ENCODE measurements around the gene KCP. TPM values are rescaled to one million over a fixed set of nuclear protein-coding genes. Genes with fewer than 3 reads are reported as not detected.

KCP gene
- total RNA-seq, 1 experiment from 2014 or later, result 5.3 TPM

GRCh38 chr7:128890306-128891109, 20.0 kb downstream of the KCP start:
- H3K79me2 ChIP-seq (ENCODE audit: insufficient read depth, low read length), result no peaks in the 10 kb centered on the region
- Mint-ChIP-seq H3K36me3 (ENCODE audit: insufficient read depth in 1 of 3, low read depth in 3 of 3) (no peaks in the 10 kb centered on the region; a peak in 1 of 7 replicates), H3K27ac (no peak overlapping the region), H3K27me3 (ENCODE audit: low read depth) (peaks cover 11% of the 10 kb centered on the region), H3K4me1 (peaks cover 3 to 5% of the 10 kb centered on the region in 2 experiments; a peak in 2 of 4 replicates), H3K9me3 (no peaks in the 10 kb centered on the region), H3K4me3 (peak overlapping the region; percentile 45 to 59; a peak in 4 of 5 replicates)
- no peak overlapping the region for H2AFZ ChIP-seq (ENCODE audit: low read length)
- no peaks in the 10 kb centered on the region for H3K9me3 ChIP-seq (ENCODE audit: control insufficient read depth, low read depth, low read length)
- H4K20me1 ChIP-seq (ENCODE audit: control insufficient read depth, insufficient read depth, insufficient read length), result no peaks in the 10 kb centered on the region
- H4K8ac ChIP-seq (replicated peaks; ENCODE audit: insufficient read length, low read depth, low read length), result no peak overlapping the region
- no peak overlapping the region for H2BK15ac ChIP-seq (ENCODE audit: low read depth, low read length)
- DNase-seq, result peak; percentile 60
- no peak overlapping the region for H3K14ac ChIP-seq (ENCODE audit: insufficient read depth, low read length)
- TF ChIP-seq CTCF (conservative IDR thresholded peaks at IDR 0.05), result no peak
- H3K9ac ChIP-seq (ENCODE audit: extremely low read depth, insufficient read length, low read length), result no peak overlapping the region
- no peak overlapping the region for H2BK5ac ChIP-seq (ENCODE audit: insufficient read length, low read length)
- no peak overlapping the region for H4K91ac ChIP-seq (ENCODE audit: insufficient read length, low read depth, low read length)
- no peak overlapping the region for H3K56ac ChIP-seq (ENCODE audit: insufficient read length, low read depth, low read length)
- no peak overlapping the region for H3K4ac ChIP-seq (ENCODE audit: low read depth, low read length)
- peak overlapping the region; percentile 61 for H3K4me2 ChIP-seq (ENCODE audit: insufficient read depth, insufficient read length, low read length)
- no peak overlapping the region for H3K27ac ChIP-seq (ENCODE audit: insufficient read length, low read depth, low read length)
- no peak overlapping the region for H3T11ph ChIP-seq (ENCODE audit: low read length)
- no peaks in the 10 kb centered on the region for H3K79me1 ChIP-seq (ENCODE audit: insufficient read depth, low read depth, low read length, poor library complexity, severe bottlenecking)
- H3K18ac ChIP-seq (ENCODE audit: insufficient read length, low read depth, low read length), result no peak overlapping the region
- H2BK20ac ChIP-seq (ENCODE audit: low read depth, low read length, poor library complexity, severe bottlenecking), result no peak overlapping the region
- no peak overlapping the region for H4K5ac ChIP-seq (ENCODE audit: insufficient read length, low read depth, low read length)
- no peak overlapping the region for H2BK12ac ChIP-seq (ENCODE audit: insufficient read length, low read depth, low read length)
- no peaks in the 10 kb centered on the region for H3K27me3 ChIP-seq (ENCODE audit: insufficient read depth, low read length)
- no CpG with 5 or more reads among the region's 67 CpGs for WGBS (ENCODE audit: extremely low coverage, insufficient read length, low lambda C conversion rate)
- H3K23ac ChIP-seq (ENCODE audit: insufficient read length, low read depth, low read length), result no peak overlapping the region
- peaks cover 9% of the 10 kb centered on the region for H3K23me2 ChIP-seq (ENCODE audit: insufficient read length, low read depth, low read length, poor library complexity, severe bottlenecking)
- H3K4me1 ChIP-seq (ENCODE audit: insufficient read depth, low read length), result no peaks in the 10 kb centered on the region
- H2AK5ac ChIP-seq (ENCODE audit: insufficient read length, low read length), result no peak overlapping the region
- H2BK120ac ChIP-seq (ENCODE audit: low read depth, low read length, poor library complexity, severe bottlenecking), result no peak overlapping the region
